T-helper 2 cell treated with Interferon-gamma antibody and Interleukin-4, amounts not matched to agents 5 μg/mL and 100 μg/mL, for 36 hours (primary cell): ENCODE data around the gene PLPPR4.

Source experiments
- DNase-seq: peaks from one replicate; pipeline ENCODE4 v3.0.0; 2021; ENCODE audit warnings: low spot score
- H3K27ac Mint-ChIP-seq: one replicate; pipeline ENCODE4 v1.8.0; 2021; ENCODE audit warnings: mild to moderate bottlenecking, mixed read lengths
- H3K27me3 Mint-ChIP-seq: one replicate; pipeline ENCODE4 v1.8.0; 2021; ENCODE audit warnings: low read depth, mixed read lengths
- H3K36me3 Mint-ChIP-seq: one replicate; pipeline ENCODE4 v1.8.0; 2021; ENCODE audit warnings: low read depth, mixed read lengths
- H3K4me1 Mint-ChIP-seq: one replicate; pipeline ENCODE4 v1.8.0; 2021; ENCODE audit warnings: low read depth, mixed read lengths
- H3K4me3 Mint-ChIP-seq: one replicate; pipeline ENCODE4 v1.8.0; 2022; ENCODE audit warnings: mild to moderate bottlenecking, moderate library complexity, mixed read lengths
- H3K9me3 Mint-ChIP-seq: one replicate; pipeline ENCODE4 v1.8.0; 2021; ENCODE audit warnings: mixed read lengths

The PLPPR4 gene

DNA sequence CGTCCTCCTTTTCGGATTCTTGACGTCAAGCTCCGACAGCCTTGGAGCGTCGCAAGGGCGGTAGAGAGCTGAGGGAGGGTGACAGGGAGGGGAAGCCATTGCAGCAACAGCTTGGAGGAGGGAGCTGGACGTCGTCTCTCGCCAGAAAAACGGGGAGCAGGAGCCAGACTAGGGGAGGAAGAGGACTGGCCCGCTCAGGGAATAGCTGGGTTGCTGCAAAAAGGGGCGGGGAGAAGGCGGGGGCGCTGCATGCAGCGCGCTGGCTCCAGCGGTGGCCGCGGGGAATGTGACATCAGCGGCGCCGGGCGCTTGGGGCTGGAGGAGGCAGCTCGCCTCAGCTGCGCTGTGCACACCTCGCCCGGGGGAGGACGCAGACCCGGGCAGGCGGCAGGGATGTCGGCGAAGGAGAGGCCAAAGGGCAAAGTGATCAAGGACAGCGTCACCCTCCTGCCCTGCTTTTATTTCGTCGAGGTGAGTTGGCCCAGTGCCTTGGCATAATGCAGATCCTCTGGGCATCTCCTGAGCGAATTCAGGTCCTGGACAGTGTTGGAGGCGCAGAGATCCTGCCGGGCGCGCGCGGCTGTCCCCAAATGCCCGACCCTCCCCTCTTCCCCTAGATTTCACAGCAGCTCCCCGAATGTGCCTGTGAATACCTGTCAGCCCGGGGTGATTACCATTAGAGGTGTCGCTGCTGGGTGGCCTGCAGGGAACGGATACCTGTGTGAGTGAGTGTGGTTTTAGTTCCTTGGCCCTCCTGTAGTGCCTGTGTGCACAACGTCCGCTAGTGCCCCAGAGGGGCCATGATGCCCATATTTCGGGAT is at the start of gene PLPPR4:
Gene PLPPR4, plus strand, starts transcription at position 292 of the 821 bp plus-strand sequence. Its CDS starts 102 bp downstream, at position 394.
- Mint-ChIP-seq H3K9me3 (no peaks in the 10 kb centered on the region), H3K27me3 (peaks cover 30% of the 10 kb centered on the region), H3K27ac (no peak within 1 kb of the TSS), H3K4me3 (no peak within 1 kb of the TSS), H3K36me3 (no peaks in the 10 kb centered on the region), H3K4me1 (no peaks in the 10 kb centered on the region)
- no peak for DNase-seq

DNA sequence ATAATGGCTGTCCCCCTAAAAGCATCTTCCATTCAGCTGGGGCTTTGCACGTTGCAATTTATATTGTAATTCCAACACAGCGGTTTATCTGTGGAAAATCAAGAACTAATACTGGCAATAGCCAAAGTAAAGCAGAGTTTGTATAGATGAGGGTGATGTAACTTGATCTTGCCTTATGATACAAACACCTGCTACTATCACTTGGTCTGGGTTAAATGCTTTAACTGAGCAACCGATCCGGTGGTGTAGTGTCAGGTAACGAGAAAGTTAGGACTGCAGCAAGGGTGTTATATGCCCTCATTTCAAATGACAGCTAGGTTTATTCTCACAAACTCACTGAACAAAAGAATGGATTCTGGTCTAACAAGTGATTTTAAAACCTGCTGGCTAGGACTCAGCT is 47.3 kb upstream of the PLPPR4 start:
- Mint-ChIP-seq H3K27ac (no peak overlapping the region), H3K36me3 (no peaks in the 10 kb centered on the region), H3K4me1 (no peaks in the 10 kb centered on the region), H3K27me3 (no peaks in the 10 kb centered on the region), H3K4me3 (no peak overlapping the region), H3K9me3 (peaks cover 7% of the 10 kb centered on the region)
- no peak for DNase-seq

DNA sequence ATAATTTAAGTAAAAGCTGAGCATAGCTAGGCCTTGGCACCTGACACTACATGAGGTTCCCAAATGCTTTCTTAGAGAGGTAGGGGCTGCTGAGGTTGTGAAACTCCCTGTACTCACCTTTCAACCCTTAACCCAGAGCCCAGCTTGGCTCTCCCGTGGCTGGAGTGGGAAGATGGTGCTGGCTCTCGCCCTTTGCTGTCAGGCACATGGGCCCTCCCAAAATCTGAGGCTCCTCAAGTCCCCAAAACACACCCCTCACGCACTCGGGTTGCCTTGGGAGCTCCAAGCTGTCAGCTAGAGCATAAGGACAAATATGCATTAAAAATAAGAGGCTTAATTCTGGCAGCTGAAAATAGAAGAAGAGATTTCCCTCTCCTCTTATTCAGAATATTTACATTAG is 46.7 kb upstream of the PLPPR4 start:
- Mint-ChIP-seq H3K27me3 (no peaks in the 10 kb centered on the region), H3K27ac (no peak overlapping the region), H3K36me3 (no peaks in the 10 kb centered on the region), H3K4me3 (no peak overlapping the region), H3K4me1 (no peaks in the 10 kb centered on the region), H3K9me3 (peaks cover 7% of the 10 kb centered on the region)
- DNase-seq, result no peak

DNA sequence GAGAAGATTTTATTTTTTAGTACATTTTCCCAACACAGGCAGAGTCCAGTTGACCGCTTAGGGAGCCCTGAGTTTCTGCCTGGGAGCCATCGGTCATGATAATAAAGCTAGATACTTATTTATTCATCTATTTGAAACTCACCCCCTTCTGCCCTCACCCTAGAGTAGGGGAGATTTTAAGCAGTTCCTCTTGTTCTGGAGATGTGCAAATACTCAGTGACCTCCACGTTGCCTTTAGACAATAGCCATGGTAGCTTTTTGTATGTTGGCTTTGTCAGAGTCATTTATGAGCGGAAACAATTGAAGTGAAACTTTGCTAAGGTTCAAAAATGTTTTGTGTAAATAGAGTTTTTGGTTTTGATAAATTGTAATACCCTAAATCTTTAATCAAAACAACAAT is 45.7 kb upstream of the PLPPR4 start:
- H3K27ac Mint-ChIP-seq, result no peak overlapping the region
- no peak overlapping the region for H3K4me3 Mint-ChIP-seq
- H3K4me1 Mint-ChIP-seq, result no peaks in the 10 kb centered on the region
- no peak for DNase-seq
- H3K27me3 Mint-ChIP-seq, result no peaks in the 10 kb centered on the region
- peaks cover 7% of the 10 kb centered on the region for H3K9me3 Mint-ChIP-seq
- no peaks in the 10 kb centered on the region for H3K36me3 Mint-ChIP-seq

DNA sequence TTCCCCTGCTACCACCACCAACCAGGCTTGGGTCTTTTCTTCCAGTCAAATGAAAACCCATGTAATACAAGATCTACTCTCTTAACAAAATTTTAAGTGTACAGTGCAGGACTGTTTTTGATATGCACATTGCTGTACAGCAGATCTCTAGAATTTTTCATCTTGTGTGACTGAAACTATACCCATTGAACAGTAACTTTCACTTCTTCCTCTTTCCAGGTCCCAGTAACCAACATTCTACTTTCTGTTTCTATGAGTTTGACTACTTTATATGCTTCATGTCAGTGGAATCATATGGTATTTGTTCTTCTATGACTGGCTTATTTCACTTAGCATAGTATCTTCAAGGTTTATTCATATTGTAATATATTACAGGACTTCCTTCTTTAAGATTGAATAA is 45.3 kb upstream of the PLPPR4 start:
- Mint-ChIP-seq H3K27me3 (no peaks in the 10 kb centered on the region), H3K27ac (no peak overlapping the region), H3K4me1 (no peaks in the 10 kb centered on the region), H3K9me3 (peaks cover 7% of the 10 kb centered on the region), H3K4me3 (no peak overlapping the region), H3K36me3 (no peaks in the 10 kb centered on the region)
- DNase-seq, result no peak

DNA sequence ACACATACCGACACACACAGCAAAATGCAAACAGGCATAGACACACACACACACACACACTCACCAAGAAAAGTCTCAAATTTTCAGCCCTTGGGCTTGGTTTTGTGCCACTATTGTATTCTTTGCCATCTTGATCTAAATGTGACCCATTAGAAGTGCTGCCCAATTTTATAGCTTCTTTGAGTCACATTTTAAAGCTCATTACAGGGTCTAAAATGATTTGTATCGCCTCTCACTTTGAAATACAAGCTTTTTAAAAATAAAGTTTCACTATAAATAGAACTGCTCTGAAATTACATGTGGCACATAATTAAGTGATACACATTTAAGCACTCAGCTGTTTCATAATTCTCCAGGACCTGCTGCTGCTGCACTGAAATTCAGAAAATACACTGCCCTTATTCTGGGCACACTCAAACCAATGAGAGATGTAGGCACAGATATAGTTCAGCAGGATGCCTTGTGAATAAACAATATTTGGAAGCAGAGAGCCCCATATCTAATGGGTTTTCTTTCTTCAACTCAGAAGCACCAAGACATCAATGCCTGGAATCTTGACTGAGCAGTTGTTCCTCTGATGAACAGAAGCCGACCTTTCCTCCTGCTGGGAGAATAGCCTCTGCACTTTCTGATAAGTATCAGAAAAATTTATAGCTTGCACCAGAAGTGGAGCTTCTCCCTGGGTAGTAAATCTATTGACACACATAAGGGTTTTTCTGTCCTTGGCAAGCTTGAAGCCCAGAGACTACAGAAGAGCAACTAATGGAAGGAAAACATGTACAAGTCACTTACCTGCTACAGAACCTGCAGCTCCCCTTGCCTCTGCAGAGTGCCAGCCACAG is 37.0 kb upstream of the PLPPR4 start:
- no peak for DNase-seq
- no peak overlapping the region for H3K4me3 Mint-ChIP-seq
- no peak overlapping the region for H3K27ac Mint-ChIP-seq
- H3K4me1 Mint-ChIP-seq, result no peaks in the 10 kb centered on the region
- H3K36me3 Mint-ChIP-seq, result no peaks in the 10 kb centered on the region
- H3K9me3 Mint-ChIP-seq, result no peaks in the 10 kb centered on the region
- H3K27me3 Mint-ChIP-seq, result no peaks in the 10 kb centered on the region

GRCh38 chr1:99228153-99228552 is 36.1 kb upstream of the PLPPR4 start:
- Mint-ChIP-seq H3K4me1 (no peaks in the 10 kb centered on the region), H3K4me3 (no peak overlapping the region), H3K27me3 (no peaks in the 10 kb centered on the region), H3K9me3 (no peaks in the 10 kb centered on the region), H3K36me3 (no peaks in the 10 kb centered on the region), H3K27ac (no peak overlapping the region)
- DNase-seq, result no peak

DNA sequence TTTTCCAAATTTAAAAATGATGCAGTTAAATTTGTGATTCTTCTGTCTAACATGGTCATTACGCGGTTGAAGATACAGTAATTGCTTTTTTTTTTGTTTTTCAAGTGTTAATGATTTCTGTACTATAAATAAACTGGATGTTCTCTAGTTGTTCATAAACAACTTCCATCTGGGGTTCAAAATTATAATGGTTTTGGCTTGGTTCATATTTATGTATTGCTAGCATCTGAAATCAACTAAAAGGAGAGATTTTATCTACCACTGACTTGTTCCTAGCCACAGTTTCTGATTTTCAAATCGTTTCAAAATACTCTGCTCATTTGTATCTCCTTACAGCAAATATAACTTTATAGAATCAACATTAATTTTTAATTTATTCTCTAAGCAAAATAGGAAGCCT is 35.2 kb upstream of the PLPPR4 start:
- DNase-seq, result no peak
- Mint-ChIP-seq H3K4me3 (no peak overlapping the region), H3K4me1 (no peaks in the 10 kb centered on the region), H3K27me3 (no peaks in the 10 kb centered on the region), H3K36me3 (no peaks in the 10 kb centered on the region), H3K9me3 (no peaks in the 10 kb centered on the region), H3K27ac (no peak overlapping the region)

- H3K36me3 Mint-ChIP-seq, result no peaks in the 10 kb centered on the region
- no peak overlapping the region for H3K4me3 Mint-ChIP-seq
- H3K27me3 Mint-ChIP-seq, result no peaks in the 10 kb centered on the region
- H3K4me1 Mint-ChIP-seq, result no peaks in the 10 kb centered on the region
- no peak overlapping the region for H3K27ac Mint-ChIP-seq
- H3K9me3 Mint-ChIP-seq, result no peaks in the 10 kb centered on the region
- DNase-seq, result no peak
These were observed 33.6 kb upstream of the PLPPR4 start for GRCh38 chr1:99230695-99231094.

- no peaks in the 10 kb centered on the region for H3K9me3 Mint-ChIP-seq
- no peaks in the 10 kb centered on the region for H3K4me1 Mint-ChIP-seq
- no peak overlapping the region for H3K27ac Mint-ChIP-seq
- no peak overlapping the region for H3K4me3 Mint-ChIP-seq
- no peak for DNase-seq
- no peaks in the 10 kb centered on the region for H3K36me3 Mint-ChIP-seq
- H3K27me3 Mint-ChIP-seq, result no peaks in the 10 kb centered on the region
These were observed 32.1 kb upstream of the PLPPR4 start for GRCh38 chr1:99232172-99232571.

- DNase-seq, result no peak
- H3K27me3 Mint-ChIP-seq, result no peaks in the 10 kb centered on the region
- H3K9me3 Mint-ChIP-seq, result no peaks in the 10 kb centered on the region
- H3K4me3 Mint-ChIP-seq, result no peak overlapping the region
- no peaks in the 10 kb centered on the region for H3K4me1 Mint-ChIP-seq
- no peaks in the 10 kb centered on the region for H3K36me3 Mint-ChIP-seq
- H3K27ac Mint-ChIP-seq, result no peak overlapping the region
These were observed 30.8 kb upstream of the PLPPR4 start for GRCh38 chr1:99233446-99233845.

GRCh38 chr1:99236756-99237155 is 27.5 kb upstream of the PLPPR4 start:
- H3K4me1 Mint-ChIP-seq, result no peaks in the 10 kb centered on the region
- H3K27ac Mint-ChIP-seq, result no peak overlapping the region
- no peak overlapping the region for H3K4me3 Mint-ChIP-seq
- no peaks in the 10 kb centered on the region for H3K36me3 Mint-ChIP-seq
- no peak for DNase-seq
- no peaks in the 10 kb centered on the region for H3K9me3 Mint-ChIP-seq
- no peaks in the 10 kb centered on the region for H3K27me3 Mint-ChIP-seq

DNA sequence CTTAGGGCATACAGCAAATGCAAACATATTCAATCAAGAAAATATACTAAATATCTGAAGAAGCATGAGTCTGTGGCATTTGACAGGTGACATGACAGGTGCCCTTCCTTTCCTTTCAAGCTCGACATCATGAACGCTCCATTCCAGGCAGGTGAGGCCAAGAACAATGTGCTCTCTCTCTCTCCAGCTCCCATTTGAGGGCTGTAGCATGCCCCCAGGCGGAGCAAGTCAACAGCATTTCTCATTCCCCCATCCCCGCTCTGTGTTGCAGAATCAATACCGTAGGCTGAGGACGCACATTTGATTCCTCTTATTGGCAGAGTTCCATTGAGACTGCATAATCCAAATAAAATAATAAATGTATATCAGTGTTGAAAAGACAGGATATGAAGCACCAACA is 24.6 kb upstream of the PLPPR4 start:
- H3K27me3 Mint-ChIP-seq, result no peaks in the 10 kb centered on the region
- H3K27ac Mint-ChIP-seq, result no peak overlapping the region
- H3K4me1 Mint-ChIP-seq, result no peaks in the 10 kb centered on the region
- no peaks in the 10 kb centered on the region for H3K9me3 Mint-ChIP-seq
- H3K36me3 Mint-ChIP-seq, result no peaks in the 10 kb centered on the region
- no peak overlapping the region for H3K4me3 Mint-ChIP-seq
- DNase-seq, result no peak

DNA sequence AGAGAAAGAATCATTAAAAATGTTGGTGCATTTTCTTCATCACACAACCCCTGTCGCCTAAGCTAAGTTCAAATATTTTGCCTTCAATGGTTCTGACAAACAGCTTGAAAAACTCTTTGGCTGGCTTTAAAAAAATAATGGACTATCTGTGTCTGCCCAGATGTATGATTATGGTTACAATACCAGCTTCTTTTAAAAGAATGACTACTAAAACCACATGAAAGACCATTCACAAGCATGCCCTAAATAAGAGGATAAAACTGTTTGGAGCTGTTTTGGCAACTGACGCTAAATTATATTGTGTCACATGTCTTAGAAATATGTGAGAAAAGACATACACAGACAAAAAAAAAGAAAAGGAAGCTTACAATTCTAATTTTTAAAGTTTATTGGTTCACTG is 23.7 kb upstream of the PLPPR4 start:
- Mint-ChIP-seq H3K4me1 (no peaks in the 10 kb centered on the region), H3K27ac (no peak overlapping the region), H3K27me3 (no peaks in the 10 kb centered on the region), H3K9me3 (peaks cover 8% of the 10 kb centered on the region), H3K36me3 (no peaks in the 10 kb centered on the region), H3K4me3 (no peak overlapping the region)
- no peak for DNase-seq
